ENCODE measurements around the gene GPATCH2. TPM values are rescaled to one million over a fixed set of nuclear protein-coding genes. Genes with fewer than 3 reads are reported as not detected.

The GPATCH2 gene
- total RNA-seq, 1 experiment from 2014 or later, result 17.2 TPM

- CTCF ChIA-PET, result no interaction called here
Measured at GRCh38 chr1:217564833-217565232, 66.1 kb downstream of the GPATCH2 start.

GRCh38 chr1:217564207-217564606, 66.7 kb downstream of the GPATCH2 start:
- BruUV-seq (replicated peaks), result no TSS peak
- no peaks in the 10 kb centered on the region for H3K79me2 ChIP-seq (ENCODE audit: low read length)
- H2AFZ ChIP-seq (ENCODE audit: low read length), result no peak overlapping the region
- H3K4me3 ChIP-seq (ENCODE audit: low read length), result no peak overlapping the region
- H3K4me2 ChIP-seq (ENCODE audit: low read length), result no peak overlapping the region
- no peaks in the 10 kb centered on the region for H3K9me3 ChIP-seq (ENCODE audit: low read length)
- ATAC-seq, result no peak
- no peak for DNase-seq
- TF ChIP-seq CTCF (conservative IDR thresholded peaks at IDR 0.05; ENCODE audit: low read depth, low read length) (no peak), EZH2 (IDR thresholded peaks at IDR 0.05; ENCODE audit: low read length, unreplicated experiment) (no peak), EZH2phosphoT487 (IDR thresholded peaks at IDR 0.05; ENCODE audit: borderline replicate concordance, low read length) (no peak)
- no peaks in the 10 kb centered on the region for H3K9me2 ChIP-seq (replicated peaks; ENCODE audit: low read length)
- peaks cover 28% of the 10 kb centered on the region for H3K4me1 ChIP-seq (ENCODE audit: insufficient read depth, low read length)
- no peaks in the 10 kb centered on the region for H4K20me1 ChIP-seq (ENCODE audit: low read length)
- intact Hi-C loops (cut with micrococcal nuclease), result loop anchor here (5.0 to 10.0 kb wide), 2 partner anchors 601 to 602 kb away; no protein-coding TSS in a partner anchor
- H3K36me3 ChIP-seq (ENCODE audit: low read depth, low read length), result no peaks in the 10 kb centered on the region
- ChIA-PET POLR2A (ENCODE audit: unreplicated experiment) (no interaction called here), CTCF (no interaction called here)
- H3K9ac ChIP-seq (ENCODE audit: low read length), result no peak overlapping the region
- H3K27me3 ChIP-seq (ENCODE audit: low read length), result no peaks in the 10 kb centered on the region
- H3K27ac ChIP-seq (ENCODE audit: low read length), result no peak overlapping the region
- peaks cover 6% of the 10 kb centered on the region for H3F3A ChIP-seq (ENCODE audit: low read length, unreplicated experiment)

More at GRCh38 chr1:217564833-217565232, 66.1 kb downstream of the GPATCH2 start:
- POLR2A ChIA-PET (ENCODE audit: unreplicated experiment), result no interaction called here
- Histone ChIP-seq H3K9ac (ENCODE audit: low read length) (no peak overlapping the region), H3K27me3 (ENCODE audit: low read length) (no peaks in the 10 kb centered on the region), H3K9me2 (replicated peaks; ENCODE audit: low read length) (no peaks in the 10 kb centered on the region), H3K4me1 (ENCODE audit: insufficient read depth, low read length) (peaks cover 28% of the 10 kb centered on the region), H3K36me3 (ENCODE audit: low read depth, low read length) (no peaks in the 10 kb centered on the region), H3F3A (ENCODE audit: low read length, unreplicated experiment) (peaks cover 6% of the 10 kb centered on the region), H3K4me3 (ENCODE audit: low read length) (no peak overlapping the region), H3K79me2 (ENCODE audit: low read length) (no peaks in the 10 kb centered on the region), H2AFZ (ENCODE audit: low read length) (no peak overlapping the region), H3K4me2 (ENCODE audit: low read length) (no peak overlapping the region), H3K27ac (ENCODE audit: low read length) (no peak overlapping the region), H4K20me1 (ENCODE audit: low read length) (no peaks in the 10 kb centered on the region), H3K9me3 (ENCODE audit: low read length) (no peaks in the 10 kb centered on the region)
- intact Hi-C loops (cut with micrococcal nuclease), result loop anchor here (5.0 to 10.0 kb wide), 2 partner anchors 600 to 603 kb away; no protein-coding TSS in a partner anchor
- TF ChIP-seq EZH2 (IDR thresholded peaks at IDR 0.05; ENCODE audit: low read length, unreplicated experiment) (no peak), EZH2phosphoT487 (IDR thresholded peaks at IDR 0.05; ENCODE audit: borderline replicate concordance, low read length) (no peak), CTCF (conservative IDR thresholded peaks at IDR 0.05; ENCODE audit: low read depth, low read length) (no peak)
- DNase-seq (no peak), ATAC-seq (no peak)
- BruUV-seq (replicated peaks), result no TSS peak

GRCh38 chr1:217563179-217563578, 67.7 kb downstream of the GPATCH2 start:
- H3K9ac ChIP-seq (ENCODE audit: low read length), result no peak overlapping the region
- BruUV-seq (replicated peaks), result no TSS peak
- no peaks in the 10 kb centered on the region for H3K36me3 ChIP-seq (ENCODE audit: low read depth, low read length)
- TF ChIP-seq EZH2phosphoT487 (IDR thresholded peaks at IDR 0.05; ENCODE audit: borderline replicate concordance, low read length), result no peak
- no peak for TF ChIP-seq EZH2 (IDR thresholded peaks at IDR 0.05; ENCODE audit: low read length, unreplicated experiment)
- peak; percentile 62; the same call in 1 of the 2 replicates for TF ChIP-seq CTCF (conservative IDR thresholded peaks at IDR 0.05; ENCODE audit: low read depth, low read length)
- H3K27me3 ChIP-seq (ENCODE audit: low read length), result no peaks in the 10 kb centered on the region
- peak overlapping the region; percentile 52 for H3K4me3 ChIP-seq (ENCODE audit: low read length)
- no peak overlapping the region for H2AFZ ChIP-seq (ENCODE audit: low read length)
- peaks cover 6% of the 10 kb centered on the region for H3F3A ChIP-seq (ENCODE audit: low read length, unreplicated experiment)
- no peaks in the 10 kb centered on the region for H3K9me3 ChIP-seq (ENCODE audit: low read length)
- ChIA-PET CTCF (no interaction called here), POLR2A (ENCODE audit: unreplicated experiment) (no interaction called here)
- DNase-seq (peak; percentile 52), ATAC-seq (peak; percentile 38)
- H3K27ac ChIP-seq (ENCODE audit: low read length), result peak overlapping the region; percentile 71
- H3K79me2 ChIP-seq (ENCODE audit: low read length), result no peaks in the 10 kb centered on the region
- H3K4me2 ChIP-seq (ENCODE audit: low read length), result peak overlapping the region; percentile 76
- H4K20me1 ChIP-seq (ENCODE audit: low read length), result no peaks in the 10 kb centered on the region
- no peaks in the 10 kb centered on the region for H3K9me2 ChIP-seq (replicated peaks; ENCODE audit: low read length)
- intact Hi-C loops (cut with micrococcal nuclease), result loop anchor here (2.0 to 10.0 kb wide), 3 partner anchors 132 to 602 kb away; no protein-coding TSS in a partner anchor
- H3K4me1 ChIP-seq (ENCODE audit: insufficient read depth, low read length), result peaks cover 28% of the 10 kb centered on the region
